B cell (primary cell): ENCODE measurements around the gene GTF3C5. TPM values are rescaled to one million over a fixed set of nuclear protein-coding genes. Genes with fewer than 3 reads are reported as not detected.

ENCODE experiments used
- ATAC-seq: fragments of 200-7000 bp; cut with Tn5 transposase; one replicate; pipeline ENCODE4 v1.10.0; 2021; ENCODE audit warnings: low read depth, mild to moderate bottlenecking, moderate number of reproducible peaks, moderate library complexity
- CTCF ChIA-PET: fragments of 350-600 bp; sonication (Branson Sonifier 250); formaldehyde crosslinking; loops from one replicate; lab custom pipeline; 2021; ENCODE audit warnings: antibody characterized with exemption, inconsistent platforms; lab: Charles Lee
- POLR2A ChIA-PET: fragments of 350-600 bp; sonication (Branson Sonifier 250); formaldehyde crosslinking; loops from one replicate; lab custom pipeline; 2021; ENCODE audit warnings: antibody characterized with exemption; lab: Charles Lee
- DNase-seq: peaks from one replicate; pipeline ENCODE4 v3.0.0; 2013
- H2AFZ ChIP-seq: 2 replicates; pipeline ENCODE4 v1.6.1; 2012; ENCODE audit warnings: mild to moderate bottlenecking, low read depth, low read length; ENCODE audit not compliant: insufficient read depth, poor library complexity, severe bottlenecking
- H3K27ac ChIP-seq, 2 donors: 1 replicate in 1 of 2; 2 replicates in 1 of 2; pipeline ENCODE4 v1.5.1; 2012 to 2013; ENCODE audit warnings: low read length in 2 of 2, mild to moderate bottlenecking in 2 of 2, moderate library complexity in 1 of 2
- H3K27me3 ChIP-seq, 4 experiments: fragments of 200-600 bp in 1 of 4; sonication (generic) in 1 of 4; replicated peaks in 1 of 4; 1 replicate in 2 of 4; 2 replicates in 2 of 4; pipeline versions ENCODE4 v1.6.1 to v1.7.0; 2013 to 2016; ENCODE audit warnings: low read length in 3 of 4, mild to moderate bottlenecking in 2 of 4, mixed read lengths in 1 of 4, moderate library complexity in 1 of 4; ENCODE audit not compliant: insufficient read depth in 4 of 4, control insufficient read depth in 3 of 4; ENCODE audit errors: control extremely low read depth in 1 of 4
- H3K36me3 ChIP-seq, 2 experiments: replicated peaks in 1 of 2; 1 replicate in 1 of 2; 2 replicates in 1 of 2; pipeline versions ENCODE4 v1.6.1 to v1.7.1; 2013; ENCODE audit warnings: low read length in 1 of 2; ENCODE audit not compliant: insufficient read depth in 2 of 2, control insufficient read depth in 1 of 2; ENCODE audit errors: control extremely low read depth in 1 of 2, extremely low read depth in 1 of 2
- H3K4me1 ChIP-seq, 2 donors: fragments of 200-600 bp in 1 of 2; sonication (generic) in 1 of 2; 1 replicate in 1 of 2; 2 replicates in 1 of 2; pipeline versions ENCODE4 v1.5.1 to v1.6.1; 2013 to 2017; ENCODE audit warnings: low read length in 2 of 2; ENCODE audit not compliant: control insufficient read depth in 2 of 2, insufficient read depth in 2 of 2
- H3K4me2 ChIP-seq: replicated peaks from 2 replicates; pipeline ENCODE3; 2012; ENCODE audit warnings: mild to moderate bottlenecking, low read depth, low read length; ENCODE audit not compliant: poor library complexity, severe bottlenecking
- H3K4me3 ChIP-seq, 5 experiments: fragments of 200-600 bp in 1 of 5; sonication (generic) in 1 of 5; 1 replicate in 3 of 5; 2 replicates in 2 of 5; pipeline versions ENCODE4 v1.5.1 to v1.7.0; 2011 to 2016; ENCODE audit warnings: low read length in 4 of 5, mild to moderate bottlenecking in 4 of 5, low read depth in 2 of 5, control low read depth in 1 of 5, moderate library complexity in 1 of 5; ENCODE audit not compliant: insufficient read depth in 1 of 5; ENCODE audit errors: control extremely low read depth in 1 of 5, extremely low read depth in 1 of 5
- H3K79me2 ChIP-seq: fragments of 200-600 bp; sonication (generic); one replicate; pipeline ENCODE4 v1.6.0; 2016; ENCODE audit warnings: low read length; ENCODE audit not compliant: control insufficient read depth, insufficient read depth
- H3K9ac ChIP-seq: fragments of 200-600 bp; sonication (generic); 2 replicates; pipeline ENCODE4 v1.6.1; 2017; ENCODE audit warnings: mild to moderate bottlenecking, low read length, moderate library complexity
- H3K9me3 ChIP-seq, 3 donors: one replicate each; pipeline versions ENCODE4 v1.6.1 to v1.7.1; 2013; ENCODE audit warnings: low read length in 2 of 3; ENCODE audit not compliant: control insufficient read depth in 2 of 3, insufficient read depth in 1 of 3; ENCODE audit errors: control extremely low read depth in 1 of 3
- H4K20me1 ChIP-seq: 2 replicates; pipeline ENCODE4 v1.6.0; 2012; ENCODE audit warnings: mild to moderate bottlenecking, low read length; ENCODE audit not compliant: insufficient read depth, control insufficient read depth, poor library complexity, severe bottlenecking
- H3K27ac Mint-ChIP-seq: one replicate; pipeline ENCODE4 v1.8.0; 2021; ENCODE audit warnings: mixed read lengths
- H3K27me3 Mint-ChIP-seq: one replicate; pipeline ENCODE4 v1.8.0; 2021; ENCODE audit warnings: mixed read lengths
- H3K4me1 Mint-ChIP-seq: one replicate; pipeline ENCODE4 v1.8.0; 2021; ENCODE audit warnings: mixed read lengths
- H3K4me3 Mint-ChIP-seq: one replicate; pipeline ENCODE4 v1.8.0; 2021; ENCODE audit warnings: mixed read lengths
- H3K9me3 Mint-ChIP-seq: one replicate; pipeline ENCODE4 v1.8.0; 2022; ENCODE audit warnings: mixed read lengths; ENCODE audit not compliant: insufficient read depth
- CTCF ChIP-seq: fragments of 200-600 bp; IDR thresholded peaks from one replicate; pipeline ENCODE4 v1.8.0; 2022; ENCODE audit warnings: antibody characterized with exemption, mild to moderate bottlenecking
- EZH2 ChIP-seq: IDR thresholded peaks from 2 replicates; pipeline ENCODE4 v1.6.1; 2012; ENCODE audit warnings: borderline replicate concordance, low read depth, mild to moderate bottlenecking, moderate library complexity, low read length; ENCODE audit not compliant: insufficient read depth, poor library complexity, severe bottlenecking
- WGBS: methylation state at CpG from one replicate; pipeline ENCODE4 v1.1.5; 2013; ENCODE audit warnings: missing lambda C conversion rate; ENCODE audit not compliant: insufficient coverage; 5-methylcytosine and 5-hydroxymethylcytosine counted together
- intact Hi-C: fragments of 100-400 bp; cut with micrococcal nuclease; formaldehyde crosslinking; loops from one replicate; pipeline ENCODE4 v1.10.0; 2022
- polyA plus RNA-seq: library from polyadenylated mRNA; depleted of rRNA; stranded (reverse); fragments of >200 nt; gene quantifications from 2 replicates; pipeline ENCODE4 v1.2.3, GENCODE V29; 2012
- total RNA-seq, 2 donors: library from RNA; stranded (reverse); fragments of 120-200 nt in 1 of 2; gene quantifications; 1 replicate in 1 of 2; 2 replicates in 1 of 2; pipeline versions ENCODE4 v1.2.3 to v1.2.4, GENCODE V29; 2013 to 2022

The GTF3C5 gene
- total and polyA plus RNA-seq, 2 donors (not counting 1 experiment from before 2014, with no cell fraction given) = 80.5 to 91.2 TPM

DNA sequence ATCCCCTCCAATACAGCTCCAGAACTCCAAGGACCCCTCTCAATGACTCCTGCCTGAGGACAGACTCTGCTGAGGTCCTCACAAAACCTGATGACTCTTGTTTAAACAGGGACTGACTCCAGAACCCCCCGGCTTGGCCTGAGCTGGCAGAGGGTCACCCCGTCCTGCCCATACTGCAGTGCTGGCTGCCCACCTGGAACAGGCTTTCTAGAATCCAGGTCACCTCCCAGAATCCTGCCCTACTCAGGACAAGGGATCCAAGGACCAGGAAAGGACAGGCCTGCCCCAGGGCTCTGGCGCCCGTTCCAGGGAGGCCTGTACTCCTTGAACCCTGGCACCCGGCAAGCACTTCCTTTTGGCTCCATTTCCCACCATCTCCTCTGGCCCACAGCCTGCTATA lies 68.1 kb downstream of the GTF3C5 start:
- no peak overlapping the region for H3K27ac Mint-ChIP-seq
- no peaks in the 10 kb centered on the region for H4K20me1 ChIP-seq
- ATAC-seq = no peak
- no peak overlapping the region for H3K4me2 ChIP-seq
- DNase-seq = no peak
- ChIA-PET POLR2A (no interaction called here), CTCF (interaction anchor here (1.0 to 26.5 kb wide), 3 partner anchors 50 to 87 kb away, joined by 4 to 599 read pairs (median 9); no protein-coding TSS in a partner anchor)
- no peaks in the 10 kb centered on the region for H3K4me1 Mint-ChIP-seq
- no peaks in the 10 kb centered on the region for H3K79me2 ChIP-seq
- no peak overlapping the region for H3K9ac ChIP-seq
- TF ChIP-seq CTCF (no peak), EZH2 (no peak)
- H2AFZ ChIP-seq = no peak overlapping the region
- H3K27me3 Mint-ChIP-seq = no peaks in the 10 kb centered on the region
- intact Hi-C loops = no loop called here
- peaks cover 0 to 63% of the 10 kb centered on the region in 2 experiments for H3K36me3 ChIP-seq
- H3K4me3 Mint-ChIP-seq = no peak overlapping the region
- no peaks in the 10 kb centered on the region for H3K4me1 ChIP-seq
- H3K4me3 ChIP-seq = no peak overlapping the region
- 100% methylated on average over 5 of the region's 5 CpGs for WGBS
- peaks cover 11% of the 10 kb centered on the region for H3K9me3 Mint-ChIP-seq
- peaks cover 1 to 14% (median 7%) of the 10 kb centered on the region in 3 donors for H3K9me3 ChIP-seq
- H3K27me3 ChIP-seq = no peaks in the 10 kb centered on the region
- H3K27ac ChIP-seq = no peak overlapping the region

GRCh38 chr9:133099726-133100505 lies 69.1 kb downstream of the GTF3C5 start:
- peaks cover 0 to 66% of the 10 kb centered on the region in 2 experiments for H3K36me3 ChIP-seq

More at GRCh38 chr9:133099726-133100505, 69.1 kb downstream of the GTF3C5 start:
- no peaks in the 10 kb centered on the region for H4K20me1 ChIP-seq
- no peaks in the 10 kb centered on the region for H3K4me1 ChIP-seq
- WGBS = 99% methylated on average over 11 of the region's 12 CpGs
- H3K79me2 ChIP-seq = no peaks in the 10 kb centered on the region
- no peak overlapping the region for H3K27ac ChIP-seq
- Mint-ChIP-seq H3K27me3 (no peaks in the 10 kb centered on the region), H3K9me3 (peaks cover 11% of the 10 kb centered on the region), H3K4me3 (no peak overlapping the region), H3K27ac (no peak overlapping the region), H3K4me1 (no peaks in the 10 kb centered on the region)
- peaks cover 1 to 14% (median 7%) of the 10 kb centered on the region in 3 donors for H3K9me3 ChIP-seq
- no peak overlapping the region for H2AFZ ChIP-seq
- intact Hi-C loops = no loop called here
- CTCF ChIA-PET = interaction anchor here (1.0 to 26.5 kb wide), 3 partner anchors 49 to 86 kb away, joined by 4 to 599 read pairs (median 9); no protein-coding TSS in a partner anchor
- H3K4me3 ChIP-seq = no peak overlapping the region
- H3K9ac ChIP-seq = no peak overlapping the region
- no peak for ATAC-seq
- POLR2A ChIA-PET = no interaction called here
- no peak for DNase-seq
- no peaks in the 10 kb centered on the region for H3K27me3 ChIP-seq
- no peak overlapping the region for H3K4me2 ChIP-seq
- TF ChIP-seq EZH2 (no peak), CTCF (no peak)
